ENCODE measurements around the gene PVR. TPM values are rescaled to one million over a fixed set of nuclear protein-coding genes. Genes with fewer than 3 reads are reported as not detected.

The PVR gene
- total RNA-seq, 2 donors from 2014 or later = 21.2 to 31.6 TPM

DNA sequence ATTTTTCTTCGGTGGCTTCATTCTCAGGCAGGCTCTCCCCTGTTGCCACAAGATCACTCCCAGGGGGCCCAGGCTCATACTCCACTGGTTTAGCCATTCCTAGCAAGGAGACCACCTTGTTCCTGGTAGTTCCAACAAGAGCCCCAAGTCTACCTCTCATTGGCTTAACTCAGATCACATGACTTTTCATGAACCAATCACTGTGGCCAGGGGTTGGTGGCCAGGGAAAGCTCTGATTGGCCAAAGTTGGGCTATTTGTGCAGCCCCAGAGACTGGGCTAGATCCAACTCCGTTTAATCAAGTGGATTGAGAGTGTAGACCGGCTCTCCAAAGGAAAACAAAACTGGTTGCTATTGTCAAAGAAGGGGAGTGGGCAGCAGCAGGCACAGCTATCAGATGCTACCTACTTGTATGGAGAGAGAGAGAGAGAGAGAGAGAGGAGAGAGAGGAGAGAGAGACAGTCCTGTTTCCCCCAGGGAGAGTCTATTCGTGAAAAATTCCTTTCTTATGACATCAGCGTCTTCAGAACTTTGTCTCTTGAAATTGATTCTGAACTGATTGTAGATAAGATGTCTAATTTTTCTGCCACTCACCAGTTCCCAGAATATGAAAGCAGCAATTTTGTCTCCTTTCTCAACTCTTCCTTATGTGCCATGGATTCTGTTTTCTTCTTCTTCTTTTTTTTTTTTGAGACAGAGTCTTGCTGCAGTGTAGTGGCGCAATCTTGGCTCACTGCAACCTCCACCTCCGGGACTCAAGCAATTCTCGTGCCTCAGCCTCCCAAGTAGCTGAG is 33.5 kb downstream of the PVR start:
- no peaks in the 10 kb centered on the region for H3K4me1 ChIP-seq (ENCODE audit: control insufficient read depth, insufficient read depth, low read length)
- H3K27ac ChIP-seq (ENCODE audit: low read depth, low read length) = no peak overlapping the region
- H3K27me3 ChIP-seq (ENCODE audit: control insufficient read depth, insufficient read depth, low read length, poor library complexity, severe bottlenecking) = no peaks in the 10 kb centered on the region
- no peak for TF ChIP-seq CTCF (conservative IDR thresholded peaks at IDR 0.05)
- Mint-ChIP-seq H3K27me3 (ENCODE audit: insufficient read depth) (peaks cover 6% of the 10 kb centered on the region), H3K27ac (peak overlapping the region; percentile 57), H3K4me3 (no peak overlapping the region), H3K4me1 (peaks cover 3% of the 10 kb centered on the region), H3K9me3 (no peaks in the 10 kb centered on the region), H3K36me3 (ENCODE audit: low read depth) (no peaks in the 10 kb centered on the region)
- no peaks in the 10 kb centered on the region for H3K9me3 ChIP-seq (ENCODE audit: control insufficient read depth, low read length)
- H3K9ac ChIP-seq (ENCODE audit: extremely low read depth, low read length, poor library complexity, severe bottlenecking) = no peak overlapping the region
- no peaks in the 10 kb centered on the region for H3K36me3 ChIP-seq (ENCODE audit: control insufficient read depth, insufficient read depth, low read length)
- peak; percentile 82 for DNase-seq
- H3K4me3 ChIP-seq (ENCODE audit: low read length) = peak overlapping the region; percentile 2
- 75 to 81% methylated on average over 7 to 8 of the region's 8 CpGs for WGBS, 2 experiments (ENCODE audit: insufficient coverage in 1 of 2, insufficient read length in 1 of 2)

GRCh38 chr19:44680536-44680935 is 36.8 kb downstream of the PVR start:
- Histone ChIP-seq H3K4me3 (ENCODE audit: low read length) (no peak overlapping the region), H3K4me1 (ENCODE audit: control insufficient read depth, insufficient read depth, low read length) (no peaks in the 10 kb centered on the region), H3K9ac (ENCODE audit: extremely low read depth, low read length, poor library complexity, severe bottlenecking) (no peak overlapping the region), H3K27me3 (ENCODE audit: control insufficient read depth, insufficient read depth, low read length, poor library complexity, severe bottlenecking) (no peaks in the 10 kb centered on the region), H3K9me3 (ENCODE audit: control insufficient read depth, low read length) (no peaks in the 10 kb centered on the region), H3K36me3 (ENCODE audit: control insufficient read depth, insufficient read depth, low read length) (no peaks in the 10 kb centered on the region), H3K27ac (ENCODE audit: low read depth, low read length) (no peak overlapping the region)
- no peak for DNase-seq
- Mint-ChIP-seq H3K9me3 (no peaks in the 10 kb centered on the region), H3K4me1 (peaks cover 3% of the 10 kb centered on the region), H3K4me3 (no peak overlapping the region), H3K36me3 (ENCODE audit: low read depth) (no peaks in the 10 kb centered on the region), H3K27me3 (ENCODE audit: insufficient read depth) (peaks cover 2% of the 10 kb centered on the region), H3K27ac (no peak overlapping the region)
- no peak for TF ChIP-seq CTCF (conservative IDR thresholded peaks at IDR 0.05)

- WGBS, 2 experiments (ENCODE audit: insufficient coverage in 1 of 2, insufficient read length in 1 of 2) = 88 to 100% methylated on average over 1 to 12 of the region's 15 CpGs
- Mint-ChIP-seq H3K36me3 (ENCODE audit: low read depth) (no peaks in the 10 kb centered on the region), H3K4me3 (no peak overlapping the region), H3K27me3 (ENCODE audit: insufficient read depth) (no peaks in the 10 kb centered on the region), H3K4me1 (peaks cover 2% of the 10 kb centered on the region), H3K9me3 (no peaks in the 10 kb centered on the region), H3K27ac (no peak overlapping the region)
- H3K4me3 ChIP-seq (ENCODE audit: low read length) = no peak overlapping the region
- no peak for TF ChIP-seq CTCF (conservative IDR thresholded peaks at IDR 0.05)
- no peaks in the 10 kb centered on the region for H3K27me3 ChIP-seq (ENCODE audit: control insufficient read depth, insufficient read depth, low read length, poor library complexity, severe bottlenecking)
- DNase-seq = no peak
- no peaks in the 10 kb centered on the region for H3K4me1 ChIP-seq (ENCODE audit: control insufficient read depth, insufficient read depth, low read length)
- H3K9me3 ChIP-seq (ENCODE audit: control insufficient read depth, low read length) = no peaks in the 10 kb centered on the region
- H3K27ac ChIP-seq (ENCODE audit: low read depth, low read length) = no peak overlapping the region
- no peak overlapping the region for H3K9ac ChIP-seq (ENCODE audit: extremely low read depth, low read length, poor library complexity, severe bottlenecking)
- H3K36me3 ChIP-seq (ENCODE audit: control insufficient read depth, insufficient read depth, low read length) = no peaks in the 10 kb centered on the region
Observed at GRCh38 chr19:44681992-44682790, 38.5 kb downstream of the PVR start.

All from endodermal cell (in vitro differentiated cells).